Melanocyte of skin (primary cell): ENCODE results near the gene MAP9. TPM values are rescaled to one million over a fixed set of nuclear protein-coding genes. Genes with fewer than 3 reads are reported as not detected.

Experiments used
- small RNA-seq, 2 donors: library from RNA; depleted of rRNA; stranded (forward); fragments of <200 nt; gene quantifications; one replicate each; pipeline ENCODE3, GENCODE V24; 2012
- total RNA-seq, 2 donors: library from RNA; depleted of rRNA; stranded (reverse); fragments of >200 nt; gene quantifications; 2 replicates each; pipeline ENCODE4 v1.2.3, GENCODE V29; 2012

The MAP9 gene
- 1 to 10 TPM; 3.3 to 8.3 TPM for total RNA-seq

GRCh38 chr4:155376387-155377268 is at the start of gene MAP9:
Gene MAP9, minus strand, starts transcription at chr4:155376965. Its CDS starts 1,115 bp downstream, at chr4:155375850.

Small RNAs within 50 kb of the gene (small RNA-seq; reads per million reads assigned to genes)
- 0 reads per million in 2 donors for gene AC097467.4
- gene YWHAEP4 = 0 reads per million in 2 donors

Other genes with a start within 250 kb of the MAP9 start
- not detected for gene NPY2R, start 168.3 kb downstream of the MAP9 start, total RNA-seq